ENCODE results near the gene SLC13A4.

DNA sequence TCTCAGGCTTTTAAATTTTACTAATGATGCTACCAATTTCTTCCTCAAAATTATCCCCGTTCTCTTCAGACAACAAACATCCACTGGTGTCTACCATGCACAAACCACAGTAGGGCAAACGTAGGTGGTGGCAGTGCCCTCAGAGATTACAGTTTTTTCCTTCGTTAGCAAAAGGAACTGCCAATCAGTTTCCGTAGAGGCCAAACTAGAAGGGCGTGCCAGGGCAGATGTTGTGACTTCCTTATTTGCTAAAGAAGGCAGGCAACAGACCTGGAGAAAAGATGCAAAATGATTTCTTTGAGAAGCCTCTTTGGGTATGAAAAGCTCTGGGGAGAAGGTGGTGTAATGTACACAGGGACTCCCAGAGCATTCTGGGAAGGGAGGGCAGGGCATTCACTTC, 28.2 kb upstream of the SLC13A4 start:
- TF ChIP-seq CTCF (IDR thresholded peaks at IDR 0.05) (no peak), POLR2AphosphoS5 (IDR thresholded peaks at IDR 0.05) (no peak), POLR2A (IDR thresholded peaks at IDR 0.05) (no peak), EP300 (IDR thresholded peaks at IDR 0.05) (no peak)

Measured in upper lobe of left lung (tissue), 4 donors.